ENCODE data around the gene TRAF7. TPM values are rescaled to one million over a fixed set of nuclear protein-coding genes. Genes with fewer than 3 reads are reported as not detected.
"Not testable (repeated sequence)": the region's sequence is repeated elsewhere in the genome, so short reads cannot be mapped to it uniquely, and the experiment has no call there.

Gene TRAF7
- total and polyA plus RNA-seq, 2 of the 8 experiments (the other 6 are each of a cell fraction or from before 2014, with no cell fraction given), result 96.8 to 148 TPM

- not testable (repeated sequence) for H3K4me3 ChIP-seq (ENCODE audit: extremely low read depth in 1 of 4, insufficient read depth in 2 of 4, low read depth in 3 of 4, low read length in 4 of 4); H3K79me1 ChIP-seq (ENCODE audit: low read depth, low read length); H3K23ac ChIP-seq (ENCODE audit: insufficient read length); H3K9me3 ChIP-seq (ENCODE audit: insufficient read depth in 2 of 2, low read depth in 1 of 2, low read length in 1 of 2); H3K14ac ChIP-seq (ENCODE audit: insufficient read length); H2BK20ac ChIP-seq (ENCODE audit: low read length); H4K91ac ChIP-seq (replicated peaks; ENCODE audit: insufficient read length, low read length); H3K23me2 ChIP-seq (ENCODE audit: low read depth, low read length); H4K20me1 ChIP-seq (replicated peaks in 1 of 2; ENCODE audit: control insufficient read depth in 1 of 2, insufficient read depth in 2 of 2, low read length in 2 of 2); H3K56ac ChIP-seq (replicated peaks; ENCODE audit: insufficient read length, low read depth, low read length); DNase-seq (ENCODE audit: low read depth in 1 of 2, low spot score in 2 of 2); H4K8ac ChIP-seq (ENCODE audit: extremely low read depth, insufficient read depth, low read length); H4K5ac ChIP-seq (ENCODE audit: insufficient read length, low read depth, low read length); H2AFZ ChIP-seq (ENCODE audit: low read length); FAIRE-seq; H2BK120ac ChIP-seq (replicated peaks; ENCODE audit: low read depth, low read length); H3K18ac ChIP-seq (ENCODE audit: extremely low read depth, low read length); H3K36me3 ChIP-seq (ENCODE audit: control insufficient read depth in 2 of 4, insufficient read depth in 4 of 4, low read length in 3 of 4); H2BK12ac ChIP-seq (ENCODE audit: low read depth, low read length); H3K4me2 ChIP-seq (ENCODE audit: insufficient read depth in 1 of 2, low read depth in 2 of 2, low read length in 2 of 2); H3K9ac ChIP-seq (replicated peaks in 1 of 4; ENCODE audit: extremely low read depth in 1 of 4, low read depth in 3 of 4, low read length in 3 of 4); H2BK15ac ChIP-seq (ENCODE audit: low read length); H2AK5ac ChIP-seq (ENCODE audit: low read depth, low read length); H2BK5ac ChIP-seq (ENCODE audit: low read depth, low read length); H3K27me3 ChIP-seq (replicated peaks in 1 of 4; ENCODE audit: control insufficient read depth in 3 of 4, extremely low read depth in 1 of 4, insufficient read depth in 3 of 4, low read length in 3 of 4); H3K4ac ChIP-seq (replicated peaks; ENCODE audit: insufficient read length, low read depth, low read length)
- H3K27ac ChIP-seq (ENCODE audit: low read depth, low read length), result 0 out of 2 replicates have a peak overlapping the region, but pooled peaks have one; percentile 40
- peaks cover 0 to 26% of the 10 kb centered on the region in 2 experiments; a peak in 3 of 4 replicates for H3K79me2 ChIP-seq (ENCODE audit: control insufficient read depth in 1 of 2, insufficient read depth in 2 of 2, low read length in 2 of 2)
- 86% methylated on average over 17 of the region's 27 CpGs; no CpG with 5 or more reads in 1 of the 2 experiments for WGBS, 2 experiments (ENCODE audit: extremely low coverage in 1 of 2, insufficient coverage in 1 of 2, insufficient read length in 1 of 2, insufficient replicate concordance in 2 of 2, low coverage in 1 of 2, low lambda C conversion rate in 2 of 2, missing lambda C conversion rate in 1 of 2)
- CTCF ChIA-PET (ENCODE audit: partially characterized antibody), result interaction anchor here (0.5 to 1.2 kb wide), 3 partner anchors 52 to 716 kb away, joined by 3 read pairs; no protein-coding TSS in a partner anchor
- POLR2A ChIA-PET (ENCODE audit: partially characterized antibody), result interaction anchor here (1.4 kb wide), 1 partner anchor 32 kb away, joined by 5 read pairs; the partner anchor contains the start of gene TRAF7
- peaks cover 0 to 23% (median 14%) of the 10 kb centered on the region in 4 experiments; a peak in 6 of 7 replicates for H3K4me1 ChIP-seq (replicated peaks in 1 of 4; ENCODE audit: control insufficient read depth in 3 of 4, insufficient read depth in 4 of 4, low read length in 3 of 4)
Observed at GRCh38 chr16:2123706-2124376, 31.7 kb upstream of the TRAF7 start.
